G401 (cell line): ENCODE results near the gene SLC18B1. TPM values are rescaled to one million over a fixed set of nuclear protein-coding genes. Genes with fewer than 3 reads are reported as not detected.
"Not testable (repeated sequence)": the region's sequence is repeated elsewhere in the genome, so short reads cannot be mapped to it uniquely, and the experiment has no call there.

ENCODE experiments used
- DNase-seq: peaks from one replicate; pipeline ENCODE4 v3.0.0-alpha.2; 2015; ENCODE audit warnings: low spot score
- in situ Hi-C: cut with HindIII; loops from 2 replicates; pipeline ENCODE4 v1.10.0; 2016; ENCODE audit warnings: low sequenced_read_pairs, mixed read lengths
- total RNA-seq: library from RNA; depleted of rRNA; stranded (reverse); fragments of >200 nt; shearing (Covaris generic); gene quantifications from 2 replicates; pipeline ENCODE4 v1.2.3, GENCODE V29; 2014

The SLC18B1 gene
- total RNA-seq, 1 experiment from 2014 or later: 15.5 TPM

- in situ Hi-C loops: no loop called here
Measured at GRCh38 chr6:132805548-132805947, 7.1 kb upstream of the SLC18B1 start.

GRCh38 chr6:132804251-132804650, 5.8 kb upstream of the SLC18B1 start:
- no peak for DNase-seq
- in situ Hi-C loops: no loop called here

More at GRCh38 chr6:132805548-132805947, 7.1 kb upstream of the SLC18B1 start:
- no peak for DNase-seq

GRCh38 chr6:132800656-132801055, 2.2 kb upstream of the SLC18B1 start:
- in situ Hi-C loops: no loop called here
- no peak for DNase-seq

- DNase-seq: peak; percentile 81
- in situ Hi-C loops: loop anchor here (25.0 kb wide), 1 partner anchor 262 kb away; the partner anchor contains the start of gene TAAR9
Measured at GRCh38 chr6:132798869-132799538, 567 bp upstream of the SLC18B1 start.

GRCh38 chr6:132795461-132795860, 3.0 kb downstream of the SLC18B1 start:
- in situ Hi-C loops: loop anchor here (25.0 kb wide), 1 partner anchor 258 kb away; the partner anchor contains the start of gene TAAR9
- no peak for DNase-seq

- no peak for DNase-seq
- in situ Hi-C loops: loop anchor here (25.0 kb wide), 1 partner anchor 255 kb away; the partner anchor contains the start of gene TAAR9
Measured at GRCh38 chr6:132792510-132792909, 5.9 kb downstream of the SLC18B1 start.

GRCh38 chr6:132790450-132790849, 8.0 kb downstream of the SLC18B1 start:
- in situ Hi-C loops: loop anchor here (25.0 kb wide), 1 partner anchor 253 kb away; the partner anchor contains the start of gene TAAR9
- DNase-seq: no peak

GRCh38 chr6:132789396-132789776, 9.1 kb downstream of the SLC18B1 start:
- DNase-seq: no peak
- in situ Hi-C loops: loop anchor here (25.0 kb wide), 1 partner anchor 252 kb away; the partner anchor contains the start of gene TAAR9

- in situ Hi-C loops: loop anchor here (25.0 kb wide), 1 partner anchor 252 kb away; the partner anchor contains the start of gene TAAR9
- DNase-seq: no peak
Measured at GRCh38 chr6:132788658-132789395, 9.6 kb downstream of the SLC18B1 start.

- no peak for DNase-seq
- in situ Hi-C loops: loop anchor here (25.0 kb wide), 1 partner anchor 249 kb away; the partner anchor contains the start of gene TAAR9
Measured at GRCh38 chr6:132785936-132786335, 12.5 kb downstream of the SLC18B1 start.

GRCh38 chr6:132780770-132781371, 17.6 kb downstream of the SLC18B1 start:
- in situ Hi-C loops: loop anchor here (25.0 kb wide), 1 partner anchor 244 kb away; the partner anchor contains the start of gene TAAR9
- DNase-seq: no peak

- in situ Hi-C loops: loop anchor here (25.0 kb wide), 1 partner anchor 241 kb away; the partner anchor contains the start of gene TAAR9
- not testable (repeated sequence) for DNase-seq
Measured at GRCh38 chr6:132777881-132778280, 20.6 kb downstream of the SLC18B1 start.

- no peak for DNase-seq
- in situ Hi-C loops: no loop called here
Measured at GRCh38 chr6:132768051-132768517, 30.4 kb downstream of the SLC18B1 start.

GRCh38 chr6:132765560-132765959, 32.9 kb downstream of the SLC18B1 start:
- in situ Hi-C loops: no loop called here
- no peak for DNase-seq

- in situ Hi-C loops: no loop called here
- DNase-seq: no peak
Measured at GRCh38 chr6:132764370-132764769, 34.1 kb downstream of the SLC18B1 start.

- DNase-seq: no peak
- in situ Hi-C loops: no loop called here
Measured at GRCh38 chr6:132763269-132763668, 35.2 kb downstream of the SLC18B1 start.

- in situ Hi-C loops: no loop called here
Measured at GRCh38 chr6:132760256-132760655, 38.2 kb downstream of the SLC18B1 start.

GRCh38 chr6:132758689-132759088, 39.7 kb downstream of the SLC18B1 start:
- no peak for DNase-seq
- in situ Hi-C loops: no loop called here

More at GRCh38 chr6:132760256-132760655, 38.2 kb downstream of the SLC18B1 start:
- DNase-seq: no peak

GRCh38 chr6:132752255-132752654, 46.2 kb downstream of the SLC18B1 start:
- in situ Hi-C loops: no loop called here

More at GRCh38 chr6:132752255-132752654, 46.2 kb downstream of the SLC18B1 start:
- no peak for DNase-seq
